ENCODE measurements around the gene HDGFL2.

HDGFL2 gene

DNA sequence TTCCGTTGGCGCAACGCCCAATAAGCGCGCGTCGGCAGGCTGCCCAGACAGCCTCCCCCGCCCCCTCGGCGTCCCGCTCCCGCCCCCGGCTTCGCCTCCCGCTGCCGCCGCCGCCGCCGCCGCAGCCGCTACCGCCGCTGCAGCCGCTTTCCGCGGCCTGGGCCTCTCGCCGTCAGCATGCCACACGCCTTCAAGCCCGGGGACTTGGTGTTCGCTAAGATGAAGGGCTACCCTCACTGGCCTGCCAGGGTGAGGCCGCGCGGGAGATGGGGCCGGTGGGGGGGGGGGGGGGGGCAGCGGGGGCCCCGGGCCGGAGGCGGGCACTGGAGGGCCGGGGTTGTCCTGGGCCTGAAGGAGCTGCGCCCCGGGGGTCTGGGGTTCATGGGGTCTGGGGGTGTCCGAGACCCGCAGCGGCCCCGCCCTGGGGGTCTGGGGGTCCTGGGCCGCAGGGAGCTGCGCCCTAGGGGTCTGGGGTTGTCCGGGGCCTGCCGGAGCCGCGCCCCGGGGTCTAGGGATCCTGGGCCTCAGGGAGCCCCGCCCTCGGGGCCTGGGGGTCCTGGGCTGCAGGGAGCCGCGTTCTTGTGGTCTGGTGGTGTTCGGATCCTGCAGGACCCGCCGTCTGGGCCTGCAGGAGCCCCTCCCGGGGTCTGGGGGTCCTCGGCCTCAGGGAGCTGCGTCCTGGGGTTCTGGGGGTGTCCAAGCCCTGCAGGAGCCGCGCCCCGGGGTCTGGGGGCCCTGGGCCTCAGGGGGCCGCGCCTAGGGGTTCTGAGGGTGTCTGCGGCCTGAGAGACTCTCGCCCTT, at the start of gene HDGFL2:
HDGFL2 (plus strand) TSS at position 124 of the 801 bp plus-strand sequence; CDS start at position 178, 54 bp downstream.
- no peak for DNase-seq

- no peak for DNase-seq
These were observed 48.5 kb upstream of the HDGFL2 start for GRCh38 chr19:4423416-4424126.

- no peak for DNase-seq
These were observed 46.6 kb upstream of the HDGFL2 start for GRCh38 chr19:4425537-4425936.

- no peak for DNase-seq
These were observed 43.6 kb upstream of the HDGFL2 start for GRCh38 chr19:4428326-4428975.

DNA sequence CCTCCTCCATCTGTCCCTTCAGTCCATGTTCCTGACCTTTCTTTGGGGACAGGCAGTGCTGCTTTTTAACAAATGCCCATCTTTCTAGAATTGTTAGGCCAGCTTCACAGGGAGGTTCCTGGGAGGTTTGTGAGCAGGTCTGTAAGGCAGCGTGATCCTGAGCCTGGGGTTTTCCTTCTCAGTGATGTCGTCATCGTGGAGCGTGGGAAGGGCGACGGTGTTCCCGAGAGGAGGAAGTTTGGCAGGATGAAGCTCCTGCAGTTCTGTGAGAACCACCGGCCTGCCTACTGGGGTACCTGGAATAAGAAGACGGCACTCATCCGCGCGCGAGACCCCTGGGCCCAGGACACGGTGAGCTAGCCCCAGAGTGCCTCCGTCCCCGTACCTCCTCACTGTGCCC, 42.8 kb upstream of the HDGFL2 start:
- DNase-seq = no peak

DNA sequence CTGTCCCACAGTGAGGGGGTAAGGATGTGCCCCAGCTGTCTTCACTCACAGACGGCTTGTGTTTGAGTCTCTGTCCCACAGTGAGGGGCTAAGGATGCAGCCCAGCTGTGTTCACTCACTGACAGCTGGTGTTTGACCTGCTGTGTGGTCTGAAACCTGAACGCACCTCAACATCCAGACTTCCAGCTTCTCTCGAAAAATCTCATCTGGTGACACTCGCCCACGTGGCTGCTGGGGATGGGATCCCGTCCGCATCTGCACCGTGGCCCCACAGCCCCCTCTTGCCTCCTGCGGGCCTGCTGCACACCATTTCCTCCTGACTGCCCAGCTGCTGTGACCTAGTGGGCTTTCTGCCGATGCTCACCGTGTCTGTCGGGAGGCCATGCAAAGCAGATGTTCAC, 42.3 kb upstream of the HDGFL2 start:
- DNase-seq = no peak

- no peak for DNase-seq
These were observed 41.3 kb upstream of the HDGFL2 start for GRCh38 chr19:4430760-4431159.

- no peak for DNase-seq
These were observed 40.8 kb upstream of the HDGFL2 start for GRCh38 chr19:4431296-4431695.

DNA sequence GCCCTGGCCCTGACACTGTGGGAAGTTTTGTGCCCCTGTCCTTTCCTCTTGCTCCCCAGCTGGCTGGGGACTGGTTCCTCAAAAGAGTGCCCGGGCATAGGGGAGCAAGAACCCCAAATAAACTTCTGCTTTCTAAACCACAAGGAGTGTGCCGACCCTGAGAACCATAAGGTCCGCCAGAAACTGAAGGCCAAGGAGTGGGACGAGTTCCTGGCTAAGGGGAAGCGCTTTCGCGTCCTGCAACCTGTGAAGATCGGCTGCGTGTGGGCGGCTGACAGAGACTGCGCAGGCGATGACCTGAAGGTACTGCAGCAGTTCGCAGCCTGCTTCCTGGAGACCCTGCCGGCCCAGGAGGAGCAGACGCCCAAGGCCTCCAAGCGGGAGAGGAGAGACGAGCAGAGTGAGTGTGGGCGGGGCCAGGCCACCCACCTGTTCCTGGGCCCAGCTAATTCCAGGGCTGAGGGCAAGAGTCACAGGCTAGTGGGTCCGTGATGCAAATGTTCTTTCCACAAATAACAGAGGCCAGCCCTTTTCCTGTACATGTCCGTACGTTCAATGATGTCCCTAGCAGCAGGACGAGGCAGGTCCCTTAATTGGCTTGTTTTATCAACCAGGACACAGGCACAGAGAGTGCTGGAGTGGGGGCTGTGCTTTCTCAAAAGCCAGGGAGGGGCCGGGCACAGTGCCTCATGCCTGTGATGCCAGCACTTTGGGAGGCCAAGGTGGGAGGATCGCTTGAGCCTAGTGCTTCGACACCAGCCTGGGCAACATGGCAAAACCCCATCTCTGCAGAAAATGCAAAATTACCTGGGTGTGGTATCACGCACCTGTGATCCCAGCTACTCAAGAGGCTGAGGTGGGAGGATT, 40.1 kb upstream of the HDGFL2 start:
- DNase-seq = no peak

DNA sequence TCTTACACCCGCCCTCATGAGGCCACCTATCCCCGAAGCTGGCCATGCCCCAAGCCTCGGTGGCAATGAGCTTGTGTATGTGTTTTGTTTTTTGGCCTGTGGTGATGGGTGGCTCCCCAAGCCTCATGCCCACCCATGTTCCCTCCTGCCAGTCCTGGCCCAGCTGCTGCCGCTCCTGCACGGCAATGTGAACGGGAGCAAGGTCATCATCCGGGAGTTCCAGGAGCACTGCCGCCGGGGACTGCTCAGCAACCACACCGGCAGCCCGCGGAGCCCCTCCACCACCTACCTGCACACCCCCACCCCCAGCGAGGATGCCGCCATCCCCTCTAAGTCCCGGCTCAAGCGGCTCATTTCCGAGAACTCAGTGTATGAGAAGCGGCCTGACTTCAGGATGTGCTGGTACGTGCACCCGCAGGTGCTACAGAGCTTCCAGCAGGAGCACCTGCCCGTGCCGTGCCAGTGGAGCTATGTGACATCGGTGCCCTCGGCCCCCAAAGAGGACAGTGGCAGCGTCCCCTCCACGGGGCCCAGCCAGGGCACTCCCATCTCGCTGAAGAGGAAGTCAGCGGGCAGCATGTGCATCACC, 39.1 kb upstream of the HDGFL2 start:
- no peak for DNase-seq

DNA sequence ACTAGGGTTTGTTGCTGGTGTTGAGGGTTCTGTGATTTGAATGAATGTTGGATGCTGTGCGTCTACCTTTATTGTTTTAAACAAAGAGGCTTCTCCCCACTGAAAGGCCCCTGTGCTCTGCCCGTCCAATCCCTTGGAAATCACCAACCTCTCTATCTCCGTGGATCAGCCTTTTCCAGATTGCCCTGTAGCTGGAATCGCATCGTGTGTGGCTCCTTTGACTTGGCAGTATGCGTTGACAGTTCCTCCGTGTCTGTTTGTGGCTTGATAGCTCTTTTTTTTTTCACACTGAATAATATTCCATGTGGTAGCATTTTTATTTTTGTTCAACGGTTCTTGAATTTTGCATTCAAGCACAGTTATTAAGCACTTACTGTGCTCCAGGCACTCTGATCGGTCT, 37.7 kb upstream of the HDGFL2 start:
- DNase-seq = no peak

DNA sequence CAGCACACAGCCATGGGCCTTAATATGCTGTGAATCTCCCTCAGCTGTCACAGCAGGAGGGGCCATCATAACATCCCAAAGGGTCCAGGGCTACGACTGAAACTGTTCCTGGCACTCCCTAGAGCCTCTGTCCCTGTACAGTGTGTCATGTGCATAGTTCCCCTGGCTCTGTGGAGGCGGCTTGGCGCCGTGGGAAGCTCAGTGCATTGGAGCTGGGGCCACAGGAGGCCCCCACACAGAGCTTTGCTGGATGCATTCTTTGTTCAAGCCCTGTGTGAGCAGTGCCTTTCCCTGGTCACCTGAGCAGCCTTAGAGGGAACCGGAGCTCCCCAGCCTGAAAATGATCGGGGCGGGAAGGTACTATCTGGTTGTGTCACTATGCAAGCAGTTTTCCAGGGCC, 35.9 kb upstream of the HDGFL2 start:
- no peak for DNase-seq

DNA sequence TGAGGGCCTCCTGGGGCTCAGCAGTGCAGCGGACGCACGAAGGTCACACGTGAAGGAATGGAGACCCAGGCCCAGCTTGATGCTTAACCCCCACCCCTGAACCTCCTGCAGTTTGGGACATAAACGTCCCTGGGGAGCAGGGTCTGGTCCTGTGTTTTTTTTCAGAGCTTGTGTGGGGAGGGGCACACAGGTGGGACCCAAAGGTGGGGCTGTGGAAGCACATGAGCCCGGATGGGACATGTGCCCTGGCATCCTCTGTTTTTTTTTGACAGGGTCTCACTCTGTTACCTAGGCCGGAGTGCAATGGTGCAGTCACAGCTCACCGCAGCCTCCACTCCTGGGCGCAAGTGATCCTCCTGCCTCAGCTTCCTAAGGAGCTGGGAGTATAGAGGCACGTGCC, 35.0 kb upstream of the HDGFL2 start:
- no peak for DNase-seq

GRCh38 chr19:4439243-4439642, 32.9 kb upstream of the HDGFL2 start:
- DNase-seq = no peak

DNA sequence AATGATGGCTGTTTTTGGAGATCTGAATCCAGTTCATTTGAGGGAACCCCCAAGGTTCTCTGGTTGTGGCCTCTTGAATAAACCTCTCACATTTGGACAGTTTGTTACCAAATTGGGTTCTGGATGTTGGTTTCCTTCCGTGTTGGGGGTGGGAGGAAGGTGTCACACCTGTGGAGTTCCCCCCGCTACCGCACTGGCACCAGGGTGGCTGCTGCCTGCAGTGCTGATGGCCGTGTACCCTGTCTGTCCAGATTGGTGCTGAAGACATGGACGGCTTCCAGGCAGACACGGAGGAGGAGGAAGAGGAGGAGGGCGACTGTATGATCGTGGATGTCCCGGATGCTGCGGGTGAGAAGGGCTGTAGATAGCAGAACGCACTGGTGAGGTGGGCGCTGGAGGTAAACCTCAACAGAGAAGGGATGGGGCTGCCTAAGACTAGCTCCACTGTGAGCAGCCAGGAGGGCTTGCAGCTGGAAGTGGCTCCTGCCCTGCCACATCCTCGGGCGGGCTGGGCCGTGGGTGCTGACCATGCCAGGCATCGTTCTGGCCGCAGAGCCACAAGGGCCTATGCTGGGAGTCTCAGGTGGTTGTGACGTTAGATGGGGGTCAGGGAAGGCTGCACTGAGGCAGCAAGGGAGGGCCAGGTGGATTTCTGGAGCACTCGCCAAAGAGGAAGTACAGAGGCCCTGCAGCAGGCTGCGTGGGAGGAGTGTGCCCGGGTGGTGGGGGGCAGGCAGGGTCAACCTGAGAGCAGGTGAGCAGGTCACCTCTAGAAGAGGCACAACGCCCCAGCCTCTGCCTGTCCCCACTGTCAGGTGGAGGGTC, 29.9 kb upstream of the HDGFL2 start:
- DNase-seq = no peak

GRCh38 chr19:4442819-4443146, 29.3 kb upstream of the HDGFL2 start:
- DNase-seq = no peak

GRCh38 chr19:4443188-4443587, 28.9 kb upstream of the HDGFL2 start:
- no peak for DNase-seq

GRCh38 chr19:4443966-4444764, 27.9 kb upstream of the HDGFL2 start:
- no peak for DNase-seq

- no peak for DNase-seq
These were observed 27.0 kb upstream of the HDGFL2 start for GRCh38 chr19:4444765-4445741.
